ENCODE data around the gene MRGPRX4.
"Not testable (repeated sequence)": the region's sequence is repeated elsewhere in the genome, so short reads cannot be mapped to it uniquely, and the experiment has no call there.

GRCh38 chr11:18197738-18198137, 25.1 kb downstream of the MRGPRX4 start:
- not testable (repeated sequence) for TF ChIP-seq CTCF (conservative IDR thresholded peaks at IDR 0.05; ENCODE audit: low read length); EZH2phosphoT487 (IDR thresholded peaks at IDR 0.05; ENCODE audit: borderline replicate concordance)
